Muscle of leg (tissue), 11 donors: ENCODE measurements around the gene JAZF1. TPM values are rescaled to one million over a fixed set of nuclear protein-coding genes. Genes with fewer than 3 reads are reported as not detected.

Experiments used
- DNase-seq: peaks from one replicate; pipeline ENCODE4 v3.0.0; 2013
- H3K27ac ChIP-seq: one replicate; pipeline ENCODE4 v1.5.1; 2013; ENCODE audit warnings: mild to moderate bottlenecking, low read length, control low read depth
- H3K27me3 ChIP-seq: one replicate; pipeline ENCODE4 v1.6.1; 2013; ENCODE audit warnings: low read length; ENCODE audit not compliant: control insufficient read depth, insufficient read depth
- H3K36me3 ChIP-seq: one replicate; pipeline ENCODE4 v1.6.1; 2013; ENCODE audit warnings: low read length; ENCODE audit not compliant: control insufficient read depth, insufficient read depth
- H3K4me1 ChIP-seq: one replicate; pipeline ENCODE4 v1.6.1; 2013; ENCODE audit warnings: low read length; ENCODE audit not compliant: control insufficient read depth, insufficient read depth
- H3K4me3 ChIP-seq: one replicate; pipeline ENCODE4 v1.5.1; 2013; ENCODE audit warnings: low read length, control low read depth
- H3K9me3 ChIP-seq: replicated peaks from 2 replicates; pipeline ENCODE4 v1.6.1; 2013; ENCODE audit warnings: low read depth, low read length; ENCODE audit not compliant: control insufficient read depth
- WGBS: methylation state at CpG from one replicate; pipeline ENCODE4 v1.1.5; 2013; ENCODE audit warnings: missing lambda C conversion rate; ENCODE audit not compliant: insufficient coverage; 5-methylcytosine and 5-hydroxymethylcytosine counted together
- polyA plus RNA-seq, 8 donors: library from polyadenylated mRNA; unstranded; fragments of 120-200 nt; gene quantifications; one replicate each; pipeline versions ENCODE4 v1.2.1 to v1.2.3, GENCODE V29; 2013; ENCODE audit warnings: inconsistent platforms in 1 of 8, low replicate concordance in 1 of 8; ENCODE audit not compliant: insufficient read length in 8 of 8, insufficient read depth in 1 of 8
- total RNA-seq: library from RNA; stranded (reverse); fragments of 120-200 nt; gene quantifications from one replicate; pipeline ENCODE4 v1.2.4, GENCODE V29; 2013

Gene JAZF1
- total and polyA plus RNA-seq, 9 donors, result 12.7 to 30.3 (median 28.1) TPM

DNA sequence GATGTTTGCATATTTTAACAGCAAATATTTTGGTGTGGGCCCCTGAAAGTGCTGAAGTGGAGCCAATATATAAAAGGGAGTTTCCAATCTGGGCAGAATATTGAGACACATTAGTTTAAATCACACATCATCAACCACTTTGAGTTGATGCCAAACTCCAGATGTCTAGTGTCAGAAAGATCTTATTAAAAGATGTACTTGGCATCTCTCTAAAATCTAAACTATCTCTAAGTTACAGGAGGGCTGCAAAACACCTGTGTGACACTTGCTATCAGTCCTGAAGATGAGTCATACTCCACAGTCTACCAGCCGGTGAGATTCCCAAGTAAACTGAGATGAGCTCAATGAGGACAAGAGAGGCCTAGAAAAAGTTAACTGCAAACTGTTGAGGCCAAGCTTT, 11.4 kb downstream of the JAZF1 start:
- no peaks in the 10 kb centered on the region for H3K27me3 ChIP-seq
- no CpG with 5 or more reads among the region's 1 CpG for WGBS
- H3K4me3 ChIP-seq, result no peak overlapping the region
- H3K27ac ChIP-seq, result no peak overlapping the region
- no peaks in the 10 kb centered on the region for H3K9me3 ChIP-seq
- peaks cover 2% of the 10 kb centered on the region for H3K4me1 ChIP-seq
- DNase-seq, result no peak
- H3K36me3 ChIP-seq, result no peaks in the 10 kb centered on the region

DNA sequence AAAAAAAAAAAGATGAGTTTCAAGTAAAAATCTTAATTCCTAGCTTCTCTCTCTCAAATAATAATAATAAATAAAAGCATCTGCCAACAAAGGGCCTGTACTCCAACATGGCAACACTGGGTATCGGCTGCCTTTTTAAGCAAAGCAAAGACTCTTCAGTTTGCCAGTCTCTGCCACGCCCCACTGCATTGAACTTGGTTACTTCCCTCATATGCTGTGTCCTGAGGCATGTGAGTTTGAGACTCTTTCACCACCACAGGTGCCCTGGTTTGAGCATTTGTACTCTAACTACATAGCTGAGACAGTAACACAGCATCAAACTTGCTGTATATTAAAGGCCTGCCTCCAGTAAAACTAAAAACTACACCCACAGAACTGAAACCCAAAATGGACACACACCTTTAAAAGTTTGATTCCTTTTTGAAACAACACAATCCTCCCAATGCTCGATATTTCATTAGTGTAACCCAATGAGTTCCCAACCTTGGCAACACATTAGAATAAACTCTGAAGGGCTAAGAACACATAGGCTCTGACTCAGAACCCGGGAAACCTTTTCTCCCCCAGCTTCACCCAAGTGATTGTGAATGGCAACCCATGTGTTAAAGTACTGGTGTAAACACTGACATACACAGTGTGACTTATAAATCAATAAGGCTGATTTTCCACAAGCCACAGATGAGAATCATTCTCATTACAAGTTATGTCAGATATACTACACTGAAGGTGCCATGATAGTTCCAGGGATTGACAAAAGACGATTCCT, 12.0 kb downstream of the JAZF1 start:
- Histone ChIP-seq H3K4me3 (no peak overlapping the region), H3K27me3 (no peaks in the 10 kb centered on the region), H3K36me3 (no peaks in the 10 kb centered on the region), H3K27ac (no peak overlapping the region), H3K4me1 (peaks cover 1% of the 10 kb centered on the region), H3K9me3 (no peaks in the 10 kb centered on the region)
- DNase-seq, result no peak
- 76% methylated on average over 3 of the region's 5 CpGs for WGBS

DNA sequence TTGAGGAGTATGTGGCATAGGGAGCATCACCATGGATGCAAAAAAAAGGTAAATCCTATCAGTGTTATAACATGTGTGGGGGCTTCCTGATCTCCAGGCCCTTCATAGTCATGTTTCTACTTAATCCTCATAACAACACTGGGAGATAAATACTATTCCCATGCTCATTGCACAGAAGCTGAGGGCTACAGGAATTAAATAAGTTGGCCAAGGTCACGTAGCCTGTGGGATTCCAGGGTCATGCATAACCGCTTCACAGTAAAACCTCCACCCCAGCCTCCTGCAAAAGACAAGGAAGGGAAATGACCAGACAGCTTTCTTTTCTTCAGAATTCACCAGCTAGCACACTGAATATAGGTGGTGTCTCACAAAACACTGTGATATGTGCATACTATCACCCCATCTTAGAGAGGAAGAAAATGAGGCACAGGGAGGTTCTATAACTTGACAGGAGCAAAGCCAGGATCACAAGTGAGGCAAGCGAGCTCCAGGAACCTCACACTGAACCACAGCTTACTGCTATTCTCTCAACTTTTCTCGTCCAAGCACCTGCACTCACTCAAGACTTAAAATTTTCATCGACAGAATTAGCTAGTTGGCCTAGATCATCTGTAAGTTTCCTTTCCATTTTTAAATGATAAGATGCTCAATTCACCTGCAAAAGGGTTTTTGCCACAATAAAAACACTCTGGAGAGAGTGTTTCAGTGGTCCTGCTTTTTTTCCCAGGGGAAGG, 13.4 kb downstream of the JAZF1 start:
- no peak for DNase-seq
- Histone ChIP-seq H3K4me3 (no peak overlapping the region), H3K4me1 (no peaks in the 10 kb centered on the region), H3K27ac (no peak overlapping the region), H3K9me3 (no peaks in the 10 kb centered on the region), H3K27me3 (no peaks in the 10 kb centered on the region), H3K36me3 (no peaks in the 10 kb centered on the region)
- 100% methylated on average over 2 of the region's 5 CpGs for WGBS

DNA sequence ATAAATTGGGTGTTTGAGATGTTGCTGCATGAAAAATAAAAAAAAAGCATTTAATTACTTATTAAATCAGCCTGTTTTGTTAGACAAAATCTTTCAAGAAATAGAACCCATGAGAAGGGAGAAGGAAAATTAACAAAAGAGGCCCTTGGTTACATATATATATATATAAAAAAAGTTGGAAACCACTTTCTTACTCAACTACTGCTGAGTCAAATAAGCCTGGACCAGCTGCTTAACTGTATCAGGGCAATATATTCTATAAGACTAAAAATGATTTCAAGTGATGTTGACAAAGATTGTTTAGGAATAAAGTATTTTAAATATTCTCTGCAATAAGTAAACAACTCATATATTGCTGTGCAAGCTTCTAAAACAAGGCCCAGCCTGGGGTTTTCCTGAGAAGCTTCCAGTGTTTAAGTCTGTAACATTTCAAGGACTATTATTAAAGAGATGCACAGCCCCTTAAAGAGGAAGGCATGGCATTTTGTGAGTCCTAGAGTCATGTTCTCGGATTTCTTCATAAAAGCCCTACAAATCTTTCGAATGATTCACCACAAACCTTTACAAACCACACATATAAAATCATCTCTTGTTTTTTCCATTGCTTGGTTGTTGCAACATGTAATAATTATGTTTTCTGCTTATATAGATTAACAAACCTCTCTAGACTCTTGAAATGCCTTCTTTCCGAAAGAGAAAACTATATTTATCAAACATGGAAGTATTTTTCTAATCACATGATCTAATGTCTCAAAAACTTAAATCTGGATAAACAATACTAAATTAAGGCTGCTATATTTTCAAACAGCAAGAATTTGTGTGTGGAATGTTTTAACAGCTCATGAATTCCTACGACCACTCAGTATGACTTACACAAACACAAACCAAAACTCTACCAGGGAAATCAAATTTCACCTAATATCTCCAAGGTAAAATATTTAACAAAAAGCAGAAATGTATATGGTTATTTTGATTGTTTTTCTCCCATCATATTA, 14.3 kb downstream of the JAZF1 start:
- H3K36me3 ChIP-seq, result no peaks in the 10 kb centered on the region
- no peak overlapping the region for H3K27ac ChIP-seq
- no peak overlapping the region for H3K4me3 ChIP-seq
- no peaks in the 10 kb centered on the region for H3K27me3 ChIP-seq
- no peak for DNase-seq
- no peaks in the 10 kb centered on the region for H3K4me1 ChIP-seq
- WGBS, result no CpG with 5 or more reads among the region's 4 CpGs
- H3K9me3 ChIP-seq, result no peaks in the 10 kb centered on the region

DNA sequence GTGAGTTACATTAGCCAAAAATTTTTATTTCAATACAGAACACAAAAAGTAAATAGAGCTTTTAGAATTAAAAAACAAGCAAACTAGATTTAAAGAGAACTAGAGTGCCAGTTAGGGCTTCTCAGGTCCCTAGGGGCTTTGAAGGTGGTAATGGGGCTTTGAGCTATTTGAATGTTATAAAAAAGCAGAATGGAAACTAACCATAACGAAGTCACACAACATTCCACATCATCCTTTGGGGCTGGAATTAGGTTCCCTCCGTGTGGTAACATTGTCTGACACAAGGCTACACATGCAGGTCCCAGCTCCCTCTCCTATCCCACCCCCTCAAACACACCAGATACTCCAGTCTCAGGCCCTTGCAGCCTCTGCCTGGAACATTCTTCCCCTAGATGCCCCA, 15.3 kb downstream of the JAZF1 start:
- 50% methylated on average over 2 of the region's 2 CpGs for WGBS
- H3K4me3 ChIP-seq, result no peak overlapping the region

DNA sequence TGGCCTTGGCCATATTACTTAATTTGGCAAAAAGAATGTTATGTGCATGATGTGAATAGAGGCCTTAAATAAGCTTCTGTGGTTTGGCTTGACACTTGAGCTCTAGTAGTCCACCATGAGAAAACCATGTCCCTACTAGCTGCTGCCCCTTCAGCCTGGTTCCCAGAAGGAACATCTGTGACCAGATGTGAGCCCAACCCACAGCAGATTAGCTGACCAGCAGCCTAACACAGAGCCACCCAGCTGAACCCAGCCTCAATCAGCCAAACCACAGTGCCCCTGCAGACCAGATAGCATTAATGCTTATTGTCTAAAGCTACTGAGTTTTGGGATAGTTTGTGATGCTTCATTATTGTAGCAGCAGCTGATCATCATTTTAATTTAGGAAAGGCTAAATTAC, 16.6 kb downstream of the JAZF1 start:
- no peaks in the 10 kb centered on the region for H3K36me3 ChIP-seq
- no peak overlapping the region for H3K27ac ChIP-seq
- DNase-seq, result no peak
- no peak overlapping the region for H3K4me3 ChIP-seq
- H3K9me3 ChIP-seq, result no peaks in the 10 kb centered on the region
- H3K4me1 ChIP-seq, result no peaks in the 10 kb centered on the region
- no peaks in the 10 kb centered on the region for H3K27me3 ChIP-seq

More for the DNA sequence above, 15.3 kb downstream of the JAZF1 start:
- Histone ChIP-seq H3K27me3 (no peaks in the 10 kb centered on the region), H3K27ac (no peak overlapping the region), H3K9me3 (no peaks in the 10 kb centered on the region), H3K4me1 (no peaks in the 10 kb centered on the region), H3K36me3 (no peaks in the 10 kb centered on the region)
- no peak for DNase-seq

DNA sequence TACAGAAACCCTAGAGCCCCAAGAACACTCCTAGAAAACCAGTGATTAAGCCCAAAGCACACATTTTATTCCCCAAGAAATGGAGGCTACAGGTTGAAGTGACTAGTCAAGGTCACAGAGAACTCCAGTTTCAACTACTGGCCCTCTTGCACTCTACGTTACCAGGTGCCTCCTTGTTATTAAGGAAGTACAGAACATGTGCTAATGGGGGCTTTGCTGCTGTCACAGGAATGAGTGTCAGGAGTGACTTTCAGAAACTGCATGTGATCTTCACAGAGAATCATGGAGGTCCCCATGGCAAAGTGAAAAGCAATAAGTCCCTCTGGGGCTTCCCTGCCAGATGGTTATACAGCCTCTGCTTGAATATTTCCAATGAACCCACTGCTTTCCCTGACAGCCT, 19.3 kb downstream of the JAZF1 start:
- H3K27ac ChIP-seq, result no peak overlapping the region
- WGBS, result 83% methylated on average over 1 of the region's 1 CpG
- no peak overlapping the region for H3K4me3 ChIP-seq
- H3K4me1 ChIP-seq, result peaks cover 3% of the 10 kb centered on the region
- H3K9me3 ChIP-seq, result no peaks in the 10 kb centered on the region
- H3K27me3 ChIP-seq, result no peaks in the 10 kb centered on the region
- no peak for DNase-seq
- H3K36me3 ChIP-seq, result no peaks in the 10 kb centered on the region

DNA sequence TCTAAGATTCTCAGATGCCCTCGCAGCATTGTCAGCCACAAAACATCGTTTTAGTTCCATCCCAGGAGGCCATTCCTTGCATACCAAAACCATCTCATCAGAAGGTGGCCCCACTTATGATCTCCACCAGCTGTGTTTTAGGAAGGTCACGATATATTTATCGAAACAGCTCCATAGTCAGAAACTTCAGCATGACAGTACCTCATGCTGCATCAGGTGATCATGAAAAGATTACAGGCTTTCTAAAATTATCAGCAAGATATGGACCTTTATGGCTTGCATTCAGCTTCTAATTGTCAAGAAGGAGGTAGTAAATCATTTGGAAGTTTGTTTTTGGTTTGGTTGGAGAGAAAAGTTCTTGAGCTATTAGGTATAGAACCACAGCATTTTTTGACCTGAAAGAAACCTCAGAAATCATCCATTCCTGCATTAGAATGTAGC, 20.0 kb downstream of the JAZF1 start:
- Histone ChIP-seq H3K27ac (no peak overlapping the region), H3K4me3 (no peak overlapping the region), H3K36me3 (no peaks in the 10 kb centered on the region), H3K27me3 (no peaks in the 10 kb centered on the region), H3K9me3 (no peaks in the 10 kb centered on the region), H3K4me1 (peaks cover 3% of the 10 kb centered on the region)
- WGBS, result 40% methylated on average over 1 of the region's 4 CpGs
- DNase-seq, result no peak

DNA sequence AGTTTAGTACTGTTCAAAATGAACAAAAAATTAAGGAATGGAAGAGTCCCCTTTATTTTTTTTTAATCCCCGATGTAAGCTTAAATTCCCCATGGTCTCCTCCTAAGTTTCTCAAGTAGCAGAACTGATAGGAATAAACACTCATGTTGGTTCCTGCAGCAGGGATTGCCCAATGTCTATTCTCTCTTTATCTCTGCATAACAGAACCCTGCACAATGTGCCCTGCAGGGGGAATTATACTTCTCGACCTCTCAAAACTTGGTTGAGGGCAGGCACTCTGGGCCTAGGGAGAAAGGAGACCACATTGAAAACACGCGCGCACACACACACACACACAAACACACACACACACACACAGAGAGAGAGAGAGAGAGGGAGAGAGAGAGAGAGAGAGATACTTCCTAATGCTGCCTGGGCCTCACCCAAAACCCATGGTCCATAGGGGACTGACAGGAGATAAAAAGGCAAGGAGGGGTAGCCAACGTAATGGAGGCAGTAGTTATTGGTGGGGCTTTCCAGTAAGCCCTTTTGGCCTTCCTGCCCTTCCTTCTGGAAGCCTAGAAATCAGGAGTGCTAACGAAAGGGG, 22.7 kb downstream of the JAZF1 start:
- Histone ChIP-seq H3K27me3 (no peaks in the 10 kb centered on the region), H3K36me3 (no peaks in the 10 kb centered on the region), H3K4me1 (peaks cover 3% of the 10 kb centered on the region), H3K4me3 (no peak overlapping the region), H3K27ac (no peak overlapping the region), H3K9me3 (no peaks in the 10 kb centered on the region)
- WGBS, result 69% methylated on average over 2 of the region's 7 CpGs
- DNase-seq, result no peak
